ENCODE data around the gene DEXI. TPM values are rescaled to one million over a fixed set of nuclear protein-coding genes. Genes with fewer than 3 reads are reported as not detected.

DEXI gene
- total and polyA plus RNA-seq, 2 of the 13 experiments (the other 11 are each of a cell fraction or from before 2014, with no cell fraction given) = 51.5 to 70.4 TPM

DNA sequence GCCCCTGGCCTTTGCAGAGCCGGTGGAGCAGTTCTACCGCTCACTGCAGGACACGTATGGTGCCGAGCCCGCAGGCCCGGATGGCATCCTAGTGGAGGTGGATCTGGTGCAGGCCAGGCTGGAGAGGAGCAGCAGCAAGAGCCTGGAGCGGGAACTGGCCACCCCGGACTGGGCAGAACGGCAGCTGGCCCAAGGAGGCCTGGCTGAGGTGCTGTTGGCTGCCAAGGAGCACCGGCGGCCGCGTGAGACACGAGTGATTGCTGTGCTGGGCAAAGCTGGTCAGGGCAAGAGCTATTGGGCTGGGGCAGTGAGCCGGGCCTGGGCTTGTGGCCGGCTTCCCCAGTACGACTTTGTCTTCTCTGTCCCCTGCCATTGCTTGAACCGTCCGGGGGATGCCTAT is 35.8 kb downstream of the DEXI start:
- Histone ChIP-seq H3K36me3 (replicated peaks in 1 of 2; ENCODE audit: control insufficient read depth in 1 of 2, insufficient read depth in 2 of 2, low read length in 2 of 2) (no peaks in the 10 kb centered on the region), H3K79me2 (ENCODE audit: insufficient read depth, low read length) (no peaks in the 10 kb centered on the region), H3K9ac (ENCODE audit: insufficient read depth, low read depth, low read length) (no peak overlapping the region), H3K27ac (ENCODE audit: extremely low read length, insufficient read depth, low read length) (no peak overlapping the region), H3K27me3 (ENCODE audit: control insufficient read depth in 1 of 2, insufficient read depth in 2 of 2, low read length in 2 of 2) (peaks cover 0 to 20% of the 10 kb centered on the region in 2 experiments; a peak in 3 of 5 replicates), H3K4me1 (ENCODE audit: insufficient read depth, low read length) (no peaks in the 10 kb centered on the region), H3K4me3 (replicated peaks in 1 of 3; ENCODE audit: insufficient read depth in 1 of 3, low read depth in 2 of 3, low read length in 3 of 3) (no peak overlapping the region), H2AFZ (ENCODE audit: low read length) (no peak overlapping the region), H3K9me3 (ENCODE audit: low read length) (no peaks in the 10 kb centered on the region), H4K20me1 (ENCODE audit: insufficient read depth, low read length) (no peaks in the 10 kb centered on the region), H3K4me2 (ENCODE audit: low read depth, low read length) (no peak overlapping the region)
- FAIRE-seq (no peak), DNase-seq (ENCODE audit: low spot score) (no peak), ATAC-seq (peak; percentile 24)
- no TSS peak for BruUV-seq (replicated peaks)
- TF ChIP-seq ELF4 (CRISPR knock-in tag; IDR thresholded peaks at IDR 0.05; ENCODE audit: borderline replicate concordance) (no peak), MTA1 (CRISPR knock-in tag; IDR thresholded peaks at IDR 0.05; ENCODE audit: borderline replicate concordance) (0 out of 2 replicates have a peak, but pooled peaks have one; percentile 33)
- POLR2A ChIA-PET = no interaction called here
- intact Hi-C loops (cut with micrococcal nuclease; ENCODE audit: unreplicated experiment) (no loop called here), in situ Hi-C loops (cut with HindIII; ENCODE audit: extremely low pct_ligation_motif_present, low pct_unique_long_range_greater_than_20kb) (no loop called here)
- CTCF ChIA-PET (ENCODE audit: low intra/inter-chr PET ratio, low total read pairs) = no interaction called here
- 30% methylated on average over 12 of the region's 19 CpGs for WGBS (ENCODE audit: low lambda C conversion rate)

DNA sequence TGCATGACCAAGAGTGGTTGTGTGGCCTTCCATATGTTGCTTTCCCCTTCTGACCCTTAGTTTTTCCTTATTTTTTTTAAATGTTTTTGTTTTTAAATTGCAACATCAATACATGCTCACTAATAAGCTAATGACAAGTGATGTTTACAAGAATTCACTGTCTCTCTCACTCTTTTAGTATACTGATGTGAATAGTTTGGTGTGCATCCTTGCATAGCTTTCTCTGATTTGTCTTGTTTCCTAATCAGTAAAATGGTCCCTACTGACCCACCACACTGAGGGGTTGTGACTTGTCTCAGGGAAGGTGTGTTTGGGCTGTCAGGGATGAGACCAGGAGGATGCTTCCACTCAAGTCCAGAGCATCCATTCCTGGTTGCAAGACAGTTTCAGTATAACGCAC is 39.3 kb downstream of the DEXI start:
- DNase-seq (ENCODE audit: low spot score) (no peak), ATAC-seq (no peak), FAIRE-seq (no peak)
- CTCF ChIA-PET (ENCODE audit: low intra/inter-chr PET ratio, low total read pairs) = no interaction called here
- Histone ChIP-seq H3K9me3 (ENCODE audit: low read length) (no peaks in the 10 kb centered on the region), H3K79me2 (ENCODE audit: insufficient read depth, low read length) (no peaks in the 10 kb centered on the region), H3K4me2 (ENCODE audit: low read depth, low read length) (no peak overlapping the region), H3K4me1 (ENCODE audit: insufficient read depth, low read length) (no peaks in the 10 kb centered on the region), H3K36me3 (replicated peaks in 1 of 2; ENCODE audit: control insufficient read depth in 1 of 2, insufficient read depth in 2 of 2, low read length in 2 of 2) (no peaks in the 10 kb centered on the region), H4K20me1 (ENCODE audit: insufficient read depth, low read length) (no peaks in the 10 kb centered on the region), H3K27ac (ENCODE audit: extremely low read length, insufficient read depth, low read length) (no peak overlapping the region), H3K4me3 (replicated peaks in 1 of 3; ENCODE audit: insufficient read depth in 1 of 3, low read depth in 2 of 3, low read length in 3 of 3) (no peak overlapping the region), H2AFZ (ENCODE audit: low read length) (no peak overlapping the region), H3K27me3 (ENCODE audit: control insufficient read depth in 1 of 2, insufficient read depth in 2 of 2, low read length in 2 of 2) (peaks cover 0 to 9% of the 10 kb centered on the region in 2 experiments; a peak in 3 of 5 replicates), H3K9ac (ENCODE audit: insufficient read depth, low read depth, low read length) (no peak overlapping the region)
- TF ChIP-seq NR0B2 (CRISPR knock-in tag; IDR thresholded peaks at IDR 0.05) = no peak
- whole genome bisulfite sequencing (ENCODE audit: low lambda C conversion rate) = 21% methylated on average over 1 of the region's 1 CpG
- BruUV-seq (replicated peaks) = no TSS peak
- in situ Hi-C loops (cut with HindIII; ENCODE audit: extremely low pct_ligation_motif_present, low pct_unique_long_range_greater_than_20kb) = no loop called here
- POLR2A ChIA-PET = no interaction called here
- intact Hi-C loops (cut with micrococcal nuclease; ENCODE audit: unreplicated experiment) = no loop called here
